Activated CD8-positive, alpha-beta T cell treated with anti-CD3 and anti-CD28 coated beads for 36 hours (primary cell): ENCODE measurements around the gene FGFR4. TPM values are rescaled to one million over a fixed set of nuclear protein-coding genes. Genes with fewer than 3 reads are reported as not detected.

Experiments used
- ATAC-seq: fragments of 200-7000 bp; cut with Tn5 transposase; one replicate; pipeline ENCODE4 v1.10.0; 2021; ENCODE audit warnings: mild to moderate bottlenecking, moderate library complexity
- CTCF ChIA-PET: fragments of 350-600 bp; sonication (Branson Sonifier 250); formaldehyde crosslinking; loops from one replicate; lab custom pipeline; 2021; ENCODE audit warnings: antibody characterized with exemption; lab: Charles Lee
- POLR2A ChIA-PET: fragments of 350-600 bp; sonication (Branson Sonifier 250); formaldehyde crosslinking; loops from one replicate; lab custom pipeline; 2021; ENCODE audit warnings: antibody characterized with exemption; lab: Charles Lee
- DNase-seq: peaks from one replicate; pipeline ENCODE4 v3.0.0-alpha.2; 2020
- H3K27ac Mint-ChIP-seq: one replicate; pipeline ENCODE4 v1.8.0; 2021; ENCODE audit warnings: mild to moderate bottlenecking, mixed read lengths
- H3K27me3 Mint-ChIP-seq: one replicate; pipeline ENCODE4 v1.8.0; 2021; ENCODE audit warnings: mixed read lengths
- H3K36me3 Mint-ChIP-seq: one replicate; pipeline ENCODE4 v1.8.0; 2021; ENCODE audit warnings: low read depth, mixed read lengths
- H3K4me1 Mint-ChIP-seq: one replicate; pipeline ENCODE4 v1.8.0; 2021; ENCODE audit warnings: low read depth, mixed read lengths
- H3K4me3 Mint-ChIP-seq: one replicate; pipeline ENCODE4 v1.8.0; 2021; ENCODE audit warnings: mild to moderate bottlenecking, moderate library complexity, mixed read lengths
- H3K9me3 Mint-ChIP-seq: one replicate; pipeline ENCODE4 v1.8.0; 2021; ENCODE audit warnings: mixed read lengths
- CTCF ChIP-seq: fragments of 200-600 bp; IDR thresholded peaks from one replicate; pipeline ENCODE4 v1.8.0; 2022; ENCODE audit warnings: antibody characterized with exemption, mild to moderate bottlenecking
- intact Hi-C: fragments of 100-400 bp; cut with micrococcal nuclease; formaldehyde crosslinking; loops from one replicate; pipeline ENCODE4 v1.10.0; 2022
- total RNA-seq, 2 experiments: library from RNA; stranded (reverse); gene quantifications; one replicate each; pipeline ENCODE4 v1.2.3, GENCODE V29; 2021

The FGFR4 gene
- total RNA-seq, 2 experiments from 2014 or later: 1.3 to 2.2 TPM

- H3K27ac Mint-ChIP-seq: no peak overlapping the region
- peak; percentile 23 for DNase-seq
- no peak for TF ChIP-seq CTCF
- intact Hi-C loops: no loop called here
- CTCF ChIA-PET: interaction anchor here (5.9 kb wide), 1 partner anchor 23 kb away, joined by 29 read pairs; no protein-coding TSS in a partner anchor
- H3K4me1 Mint-ChIP-seq: no peaks in the 10 kb centered on the region
- no peak overlapping the region for H3K4me3 Mint-ChIP-seq
- no peaks in the 10 kb centered on the region for H3K27me3 Mint-ChIP-seq
- H3K9me3 Mint-ChIP-seq: no peaks in the 10 kb centered on the region
- ATAC-seq: no peak
- POLR2A ChIA-PET: no interaction called here
- peaks cover 22% of the 10 kb centered on the region for H3K36me3 Mint-ChIP-seq
These were observed 37.4 kb upstream of the FGFR4 start for GRCh38 chr5:177049285-177049684.

GRCh38 chr5:177064500-177065277 is 22.0 kb upstream of the FGFR4 start:
- ATAC-seq (no peak), DNase-seq (no peak)
- POLR2A ChIA-PET: no interaction called here
- no peaks in the 10 kb centered on the region for H3K4me1 Mint-ChIP-seq
- H3K27ac Mint-ChIP-seq: no peak overlapping the region
- peaks cover 13% of the 10 kb centered on the region for H3K36me3 Mint-ChIP-seq
- no peaks in the 10 kb centered on the region for H3K27me3 Mint-ChIP-seq
- no peak for TF ChIP-seq CTCF
- H3K4me3 Mint-ChIP-seq: no peak overlapping the region
- H3K9me3 Mint-ChIP-seq: no peaks in the 10 kb centered on the region
- CTCF ChIA-PET: no interaction called here
- intact Hi-C loops: no loop called here

GRCh38 chr5:177065491-177065890 is 21.2 kb upstream of the FGFR4 start:
- no peak overlapping the region for H3K27ac Mint-ChIP-seq
- ChIA-PET POLR2A (interaction anchor here (0.5 kb wide), 1 partner anchor 148 kb away, joined by 4 read pairs; no protein-coding TSS in a partner anchor), CTCF (no interaction called here)
- TF ChIP-seq CTCF: no peak
- ATAC-seq: no peak
- H3K27me3 Mint-ChIP-seq: no peaks in the 10 kb centered on the region
- peaks cover 11% of the 10 kb centered on the region for H3K36me3 Mint-ChIP-seq
- H3K9me3 Mint-ChIP-seq: no peaks in the 10 kb centered on the region
- no peaks in the 10 kb centered on the region for H3K4me1 Mint-ChIP-seq
- H3K4me3 Mint-ChIP-seq: no peak overlapping the region
- no peak for DNase-seq
- intact Hi-C loops: no loop called here

- Mint-ChIP-seq H3K36me3 (peaks cover 11% of the 10 kb centered on the region), H3K4me3 (no peak overlapping the region), H3K27me3 (no peaks in the 10 kb centered on the region), H3K9me3 (no peaks in the 10 kb centered on the region), H3K27ac (no peak overlapping the region), H3K4me1 (no peaks in the 10 kb centered on the region)
- DNase-seq (no peak), ATAC-seq (no peak)
- TF ChIP-seq CTCF: no peak
- CTCF ChIA-PET: interaction anchor here (13.1 kb wide), 1 partner anchor 46 kb away, joined by 150 read pairs; no protein-coding TSS in a partner anchor
- POLR2A ChIA-PET: interaction anchor here (0.5 to 0.6 kb wide), 2 partner anchors 27 to 147 kb away, joined by 4 read pairs; no protein-coding TSS in a partner anchor
- intact Hi-C loops: no loop called here
These were observed 20.5 kb upstream of the FGFR4 start for GRCh38 chr5:177066224-177066623.

- TF ChIP-seq CTCF: no peak
- peaks cover 3% of the 10 kb centered on the region for H3K4me1 Mint-ChIP-seq
- intact Hi-C loops: no loop called here
- POLR2A ChIA-PET: interaction anchor here (0.9 kb wide), 1 partner anchor 61 kb away, joined by 3 read pairs; the partner anchor contains the start of gene UIMC1
- CTCF ChIA-PET: interaction anchor here (1.1 to 13.1 kb wide), 2 partner anchors 45 to 407 kb away, joined by 3 to 150 read pairs; no protein-coding TSS in a partner anchor
- no peak overlapping the region for H3K4me3 Mint-ChIP-seq
- H3K27me3 Mint-ChIP-seq: no peaks in the 10 kb centered on the region
- no peak overlapping the region for H3K27ac Mint-ChIP-seq
- DNase-seq (no peak), ATAC-seq (no peak)
- H3K36me3 Mint-ChIP-seq: peaks cover 7% of the 10 kb centered on the region
- H3K9me3 Mint-ChIP-seq: no peaks in the 10 kb centered on the region
These were observed 19.2 kb upstream of the FGFR4 start for GRCh38 chr5:177067503-177067902.
